GM12872 (cell line): ENCODE data around the gene UGGT1.

ENCODE experiments used
- CTCF ChIP-seq: IDR thresholded peaks from 3 replicates; pipeline ENCODE4 v1.5.1; 2011; ENCODE audit warnings: low read depth, mild to moderate bottlenecking, low read length, moderate library complexity; ENCODE audit not compliant: insufficient read depth

Gene UGGT1

GRCh38 chr2:128196026-128196425, 105.0 kb downstream of the UGGT1 start:
- no peak for TF ChIP-seq CTCF

GRCh38 chr2:128196471-128196931, 105.5 kb downstream of the UGGT1 start:
- no peak for TF ChIP-seq CTCF

GRCh38 chr2:128197059-128197458, 106.1 kb downstream of the UGGT1 start:
- no peak for TF ChIP-seq CTCF

GRCh38 chr2:128198656-128199055, 107.7 kb downstream of the UGGT1 start:
- no peak for TF ChIP-seq CTCF

GRCh38 chr2:128199141-128199540, 108.1 kb downstream of the UGGT1 start:
- TF ChIP-seq CTCF = no peak

GRCh38 chr2:128202791-128203190, 111.8 kb downstream of the UGGT1 start:
- TF ChIP-seq CTCF = no peak

GRCh38 chr2:128206245-128206644, 115.2 kb downstream of the UGGT1 start:
- no peak for TF ChIP-seq CTCF

GRCh38 chr2:128208023-128208422, 117.0 kb downstream of the UGGT1 start:
- no peak for TF ChIP-seq CTCF
